ENCODE data around the gene OTUD3.

The OTUD3 gene

GRCh38 chr1:19903621-19904020 is 21.4 kb downstream of the OTUD3 start:
- H2AFZ ChIP-seq (ENCODE audit: low read depth): no peak overlapping the region
- no peaks in the 10 kb centered on the region for H3K79me2 ChIP-seq (ENCODE audit: insufficient read depth, low read depth)
- H3K27me3 ChIP-seq (ENCODE audit: insufficient read depth, low read depth): no peaks in the 10 kb centered on the region
- no peaks in the 10 kb centered on the region for H3K4me1 ChIP-seq (ENCODE audit: low read depth, poor library complexity, severe bottlenecking)
- TF ChIP-seq, protein P1, sequence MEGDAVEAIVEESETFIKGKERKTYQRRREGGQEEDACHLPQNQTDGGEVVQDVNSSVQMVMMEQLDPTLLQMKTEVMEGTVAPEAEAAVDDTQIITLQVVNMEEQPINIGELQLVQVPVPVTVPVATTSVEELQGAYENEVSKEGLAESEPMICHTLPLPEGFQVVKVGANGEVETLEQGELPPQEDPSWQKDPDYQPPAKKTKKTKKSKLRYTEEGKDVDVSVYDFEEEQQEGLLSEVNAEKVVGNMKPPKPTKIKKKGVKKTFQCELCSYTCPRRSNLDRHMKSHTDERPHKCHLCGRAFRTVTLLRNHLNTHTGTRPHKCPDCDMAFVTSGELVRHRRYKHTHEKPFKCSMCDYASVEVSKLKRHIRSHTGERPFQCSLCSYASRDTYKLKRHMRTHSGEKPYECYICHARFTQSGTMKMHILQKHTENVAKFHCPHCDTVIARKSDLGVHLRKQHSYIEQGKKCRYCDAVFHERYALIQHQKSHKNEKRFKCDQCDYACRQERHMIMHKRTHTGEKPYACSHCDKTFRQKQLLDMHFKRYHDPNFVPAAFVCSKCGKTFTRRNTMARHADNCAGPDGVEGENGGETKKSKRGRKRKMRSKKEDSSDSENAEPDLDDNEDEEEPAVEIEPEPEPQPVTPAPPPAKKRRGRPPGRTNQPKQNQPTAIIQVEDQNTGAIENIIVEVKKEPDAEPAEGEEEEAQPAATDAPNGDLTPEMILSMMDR (conservative IDR thresholded peaks at IDR 0.05; ENCODE audit: low read depth, low read length): no peak
- no peaks in the 10 kb centered on the region for H4K20me1 ChIP-seq (ENCODE audit: insufficient read depth)
- no peak overlapping the region for H3K9ac ChIP-seq
- no peaks in the 10 kb centered on the region for H3K36me3 ChIP-seq (ENCODE audit: insufficient read depth)
- no peak overlapping the region for H3K4me3 ChIP-seq (IDR thresholded peaks at IDR 0.05; ENCODE audit: insufficient read depth, low read depth, low read length)
- H3K4me2 ChIP-seq: no peak overlapping the region
- H3K27ac ChIP-seq: no peak overlapping the region

GRCh38 chr1:19907456-19907855 is 25.3 kb downstream of the OTUD3 start:
- no peaks in the 10 kb centered on the region for H3K27me3 ChIP-seq (ENCODE audit: insufficient read depth, low read depth)
- no peak overlapping the region for H3K4me3 ChIP-seq (IDR thresholded peaks at IDR 0.05; ENCODE audit: insufficient read depth, low read depth, low read length)
- no peaks in the 10 kb centered on the region for H4K20me1 ChIP-seq (ENCODE audit: insufficient read depth)
- no peaks in the 10 kb centered on the region for H3K79me2 ChIP-seq (ENCODE audit: insufficient read depth, low read depth)
- no peak overlapping the region for H3K9ac ChIP-seq
- H3K27ac ChIP-seq: no peak overlapping the region
- no peaks in the 10 kb centered on the region for H3K36me3 ChIP-seq (ENCODE audit: insufficient read depth)
- no peak overlapping the region for H2AFZ ChIP-seq (ENCODE audit: low read depth)
- no peaks in the 10 kb centered on the region for H3K4me1 ChIP-seq (ENCODE audit: low read depth, poor library complexity, severe bottlenecking)
- TF ChIP-seq, protein P1 (conservative IDR thresholded peaks at IDR 0.05; ENCODE audit: low read depth, low read length): no peak
- H3K4me2 ChIP-seq: no peak overlapping the region

- Histone ChIP-seq H3K27ac (no peak overlapping the region), H3K4me3 (IDR thresholded peaks at IDR 0.05; ENCODE audit: insufficient read depth, low read depth, low read length) (no peak overlapping the region), H3K4me2 (no peak overlapping the region), H3K9ac (no peak overlapping the region), H3K4me1 (ENCODE audit: low read depth, poor library complexity, severe bottlenecking) (no peaks in the 10 kb centered on the region), H3K27me3 (ENCODE audit: insufficient read depth, low read depth) (no peaks in the 10 kb centered on the region), H3K79me2 (ENCODE audit: insufficient read depth, low read depth) (no peaks in the 10 kb centered on the region), H2AFZ (ENCODE audit: low read depth) (no peak overlapping the region), H4K20me1 (ENCODE audit: insufficient read depth) (no peaks in the 10 kb centered on the region), H3K36me3 (ENCODE audit: insufficient read depth) (peaks cover 5% of the 10 kb centered on the region; the same call in 1 of the 2 replicates)
- TF ChIP-seq, protein P1 (conservative IDR thresholded peaks at IDR 0.05; ENCODE audit: low read depth, low read length): no peak
Observed at GRCh38 chr1:19909392-19909791, 27.2 kb downstream of the OTUD3 start.

DNA sequence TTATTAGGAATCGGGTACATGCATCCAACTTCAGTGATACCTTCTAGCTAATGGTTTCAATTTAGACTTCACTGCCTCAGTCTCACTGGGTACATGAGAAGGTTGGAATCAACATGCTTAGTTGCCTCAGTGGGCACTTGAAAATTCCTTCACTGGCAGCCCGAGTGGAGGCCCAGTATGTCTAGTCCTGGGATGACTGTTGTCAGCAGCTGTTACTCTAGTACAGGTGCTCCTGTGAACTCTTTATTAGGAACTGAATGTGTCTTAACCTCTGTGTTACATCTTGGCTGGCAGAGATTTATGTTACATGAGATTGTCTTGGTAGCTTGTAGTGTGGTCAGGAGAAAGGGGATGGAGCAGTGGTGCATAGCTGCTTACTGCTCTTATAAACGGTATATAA is 27.8 kb downstream of the OTUD3 start:
- H3K36me3 ChIP-seq (ENCODE audit: insufficient read depth): peaks cover 5% of the 10 kb centered on the region; the same call in 1 of the 2 replicates
- H4K20me1 ChIP-seq (ENCODE audit: insufficient read depth): no peaks in the 10 kb centered on the region
- H2AFZ ChIP-seq (ENCODE audit: low read depth): no peak overlapping the region
- H3K4me2 ChIP-seq: no peak overlapping the region
- H3K4me1 ChIP-seq (ENCODE audit: low read depth, poor library complexity, severe bottlenecking): no peaks in the 10 kb centered on the region
- TF ChIP-seq, protein P1 (conservative IDR thresholded peaks at IDR 0.05; ENCODE audit: low read depth, low read length): no peak
- H3K27ac ChIP-seq: no peak overlapping the region
- H3K9ac ChIP-seq: no peak overlapping the region
- H3K4me3 ChIP-seq (IDR thresholded peaks at IDR 0.05; ENCODE audit: insufficient read depth, low read depth, low read length): no peak overlapping the region
- H3K79me2 ChIP-seq (ENCODE audit: insufficient read depth, low read depth): no peaks in the 10 kb centered on the region
- no peaks in the 10 kb centered on the region for H3K27me3 ChIP-seq (ENCODE audit: insufficient read depth, low read depth)

Data from KMS-11 (cell line).